NCI-H2227 (cell line): Measurements from ENCODE around the gene AURKAIP1.
"Not testable (repeated sequence)": the region's sequence is repeated elsewhere in the genome, so short reads cannot be mapped to it uniquely, and the experiment has no call there.

ENCODE experiments used
- DNase-seq: peaks from one replicate; lab custom pipeline; 2025; ENCODE audit not compliant: unreplicated experiment; lab: John Stamatoyannopoulos, UW

AURKAIP1 gene

DNA sequence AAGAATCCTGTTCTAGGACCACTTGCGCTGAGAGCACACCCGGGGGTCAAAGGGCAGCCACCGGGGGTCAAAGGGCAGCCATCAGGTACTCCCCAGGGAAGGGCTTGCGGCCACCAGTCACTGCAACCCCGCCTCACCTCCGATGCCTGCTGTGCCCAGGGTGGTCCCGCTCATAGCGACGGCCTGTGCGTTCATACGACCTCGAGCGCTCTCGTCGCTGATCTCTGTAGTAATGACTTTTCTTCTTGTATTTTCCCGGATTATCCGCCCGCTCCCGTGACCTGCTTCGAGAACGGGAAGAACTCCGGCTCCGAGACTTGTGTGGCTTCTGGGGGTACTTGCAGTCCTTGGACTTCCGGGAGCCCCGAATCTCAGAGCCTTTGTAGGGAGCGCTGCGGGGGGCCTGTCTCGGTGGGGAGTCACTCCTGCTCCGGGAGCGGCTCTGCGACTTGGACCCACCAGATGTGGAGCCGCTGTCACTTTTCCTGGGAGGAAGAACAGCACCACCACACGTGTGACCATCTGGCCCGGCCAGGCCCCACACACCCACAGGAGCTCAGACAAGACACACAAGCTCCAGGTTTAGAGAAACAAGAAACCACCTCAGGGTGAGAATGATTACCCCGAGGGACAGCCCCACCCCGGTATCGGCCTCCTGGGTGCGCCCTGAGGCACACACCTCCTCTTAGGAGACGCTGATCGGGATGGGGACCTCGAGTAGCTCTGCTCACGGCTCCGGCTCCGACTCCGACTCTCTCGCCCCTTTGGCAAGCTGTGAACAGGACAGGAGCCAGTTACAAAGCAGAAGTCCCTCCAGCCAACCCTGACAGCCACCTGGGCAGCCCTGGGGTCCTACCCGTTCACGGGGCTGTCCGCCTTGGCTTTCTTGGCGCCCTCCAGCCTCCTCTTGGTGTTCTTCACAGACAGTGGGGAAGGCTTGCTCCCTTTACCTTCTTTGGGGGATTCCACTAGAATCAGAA, 12.4 kb upstream of the AURKAIP1 start:
- DNase-seq: no peak

DNA sequence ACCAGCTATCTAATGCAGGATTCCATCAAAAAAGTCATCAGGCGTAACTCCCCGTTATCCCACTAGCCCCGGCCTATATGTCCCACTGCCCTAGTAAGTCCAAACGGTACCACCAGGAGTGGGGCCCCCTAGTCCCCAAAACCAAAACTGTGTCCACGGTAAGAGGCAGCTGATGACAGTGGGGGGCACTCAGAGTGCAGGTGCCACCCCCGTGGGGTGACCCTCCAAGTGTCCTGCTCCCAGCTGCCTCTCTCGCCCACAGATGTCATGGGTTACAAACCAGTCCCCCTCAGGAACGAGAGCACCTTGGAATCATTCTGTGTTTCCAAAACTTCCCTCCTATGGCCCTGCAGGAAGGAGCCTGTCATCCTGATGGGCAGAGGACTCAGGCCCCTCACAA, 10.9 kb upstream of the AURKAIP1 start:
- DNase-seq: no peak

DNA sequence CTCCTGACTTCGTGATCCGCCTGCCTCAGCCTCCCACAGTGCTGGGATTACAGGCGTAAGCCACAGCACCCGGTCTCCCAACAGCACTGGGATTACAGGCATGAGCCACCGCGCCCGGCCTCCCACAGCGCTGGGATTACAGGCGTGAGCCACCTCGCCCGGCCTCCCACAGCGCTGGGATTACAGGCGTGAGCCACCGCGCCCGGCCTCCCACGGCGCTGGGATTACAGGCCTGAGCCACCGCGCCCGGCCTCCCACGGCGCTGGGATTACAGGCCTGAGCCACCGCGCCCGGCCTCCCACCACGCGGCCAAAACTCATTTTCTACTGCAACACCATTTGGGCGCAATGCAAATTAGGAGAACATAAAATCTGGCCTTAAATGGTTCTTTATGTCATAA, 10.3 kb upstream of the AURKAIP1 start:
- not testable (repeated sequence) for DNase-seq

DNA sequence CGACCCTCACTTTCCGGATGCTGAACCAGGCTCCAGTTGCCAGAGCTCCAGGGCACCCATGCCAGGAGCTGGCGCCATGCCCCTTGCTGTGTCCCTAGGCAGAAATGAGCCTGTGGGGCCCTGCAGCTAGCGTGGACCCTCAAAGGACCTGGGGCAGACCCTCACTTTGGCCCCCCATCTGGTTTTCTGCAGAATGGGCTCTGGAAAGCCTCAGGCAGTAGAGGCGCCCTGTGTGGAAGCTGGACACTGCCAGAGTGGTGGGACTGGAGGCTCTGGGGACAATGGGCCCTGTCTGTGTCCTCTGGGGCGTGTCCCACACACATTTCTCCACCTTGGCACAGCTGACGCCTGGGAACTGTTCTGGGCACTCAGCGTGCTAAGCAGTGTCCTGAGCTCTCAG, 6.3 kb upstream of the AURKAIP1 start:
- no peak for DNase-seq

DNA sequence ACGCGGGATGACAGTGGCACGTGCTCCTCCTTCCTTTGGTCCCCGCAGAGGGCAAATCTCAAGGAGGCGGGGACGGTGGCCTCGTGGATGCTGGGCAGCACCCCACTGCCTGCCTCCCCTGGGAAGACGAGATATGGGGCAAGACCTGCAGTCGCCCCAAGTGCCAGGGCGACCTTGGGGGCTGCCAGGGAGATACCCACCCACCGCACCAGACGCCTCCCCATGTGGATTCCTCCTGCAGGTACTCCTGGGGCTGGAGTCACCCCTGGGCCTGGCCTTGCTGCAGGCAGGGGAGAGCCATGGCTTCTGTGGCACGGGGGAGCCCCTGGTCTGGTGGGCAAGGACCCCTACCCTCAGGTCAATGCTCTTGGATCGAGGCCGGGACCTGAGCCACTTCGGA, 5.9 kb upstream of the AURKAIP1 start:
- no peak for DNase-seq

DNA sequence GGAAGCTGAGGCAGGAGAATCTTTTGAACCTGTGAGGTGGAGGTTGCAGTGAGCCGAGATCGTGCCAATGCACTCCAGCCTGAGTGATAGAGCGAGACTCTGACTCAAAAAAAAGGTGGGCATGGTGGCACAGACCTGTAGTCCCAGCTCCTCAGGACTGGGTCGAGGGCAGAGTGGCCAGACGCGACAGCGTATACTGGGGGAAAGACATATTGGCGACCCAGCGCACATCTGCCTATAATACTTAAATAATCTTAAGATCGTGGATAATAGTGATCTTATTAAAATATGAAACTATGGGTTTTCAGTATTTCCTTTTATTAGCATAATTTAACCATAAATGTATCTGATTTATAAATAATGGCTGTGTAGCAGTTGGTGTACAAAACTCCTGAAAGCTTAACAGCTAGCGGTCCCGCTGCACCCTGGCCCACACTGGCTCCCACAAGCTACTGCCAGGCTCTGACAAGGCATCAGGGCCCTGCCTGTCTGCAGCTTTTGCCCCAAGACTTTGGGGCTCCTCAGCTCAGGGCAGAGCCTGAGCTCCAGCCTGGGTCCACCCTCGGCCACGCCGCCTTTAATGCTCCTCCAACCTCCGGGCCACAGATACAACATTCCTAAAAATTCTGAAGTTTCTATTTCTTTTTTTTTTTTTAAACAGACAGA, 2.7 kb upstream of the AURKAIP1 start:
- DNase-seq: no peak

DNA sequence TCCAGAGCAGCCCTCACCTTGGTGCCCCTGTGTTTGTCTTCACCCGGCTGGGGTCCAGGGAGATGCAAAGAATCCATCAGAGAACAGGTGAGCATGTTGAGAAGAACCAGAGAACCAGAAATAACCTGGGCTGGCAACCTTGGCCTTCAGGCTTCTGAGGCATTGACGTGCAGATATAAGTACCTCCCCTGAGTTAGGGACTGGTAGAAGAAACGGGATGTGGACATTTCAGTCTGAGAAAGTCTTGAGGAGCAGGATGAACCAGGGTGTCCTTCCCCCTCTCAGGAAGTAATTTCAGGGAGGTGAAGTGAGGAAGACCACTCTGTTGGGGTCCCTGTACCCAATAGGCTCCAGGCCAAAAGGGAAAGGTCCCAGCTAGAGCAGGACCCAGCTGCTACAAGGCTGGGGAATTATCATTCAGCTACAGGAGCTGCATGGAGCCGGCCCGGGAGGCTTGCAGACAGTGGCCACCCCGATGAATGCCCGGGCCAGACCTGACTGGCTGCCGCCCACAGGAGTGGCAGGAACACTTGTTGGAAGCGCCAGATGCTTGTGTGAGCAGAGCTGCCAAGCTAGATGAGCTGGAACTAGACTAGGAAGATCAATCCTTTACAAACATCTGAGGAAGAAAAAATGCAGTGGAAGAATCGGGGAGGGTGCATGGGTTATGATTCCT, 1.7 kb upstream of the AURKAIP1 start:
- DNase-seq: no peak

DNA sequence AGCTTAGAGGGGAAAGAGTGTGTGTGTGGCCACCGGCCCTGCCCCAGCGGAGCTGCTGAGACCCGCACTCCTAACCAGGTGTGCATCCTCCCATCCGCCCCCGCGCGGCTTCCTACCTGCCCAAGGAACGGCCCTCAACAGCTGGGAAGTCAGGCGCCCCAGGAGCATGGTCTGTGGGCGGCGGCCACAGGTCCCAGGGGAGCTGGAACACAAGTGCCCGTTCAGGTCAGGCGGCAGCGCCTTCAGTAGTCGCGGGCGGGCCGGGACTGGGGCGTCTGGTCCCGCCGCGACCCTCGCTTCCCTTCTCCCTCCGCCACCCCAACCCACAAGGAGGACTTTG, 448 bp downstream of the AURKAIP1 start:
- DNase-seq: no peak

DNA sequence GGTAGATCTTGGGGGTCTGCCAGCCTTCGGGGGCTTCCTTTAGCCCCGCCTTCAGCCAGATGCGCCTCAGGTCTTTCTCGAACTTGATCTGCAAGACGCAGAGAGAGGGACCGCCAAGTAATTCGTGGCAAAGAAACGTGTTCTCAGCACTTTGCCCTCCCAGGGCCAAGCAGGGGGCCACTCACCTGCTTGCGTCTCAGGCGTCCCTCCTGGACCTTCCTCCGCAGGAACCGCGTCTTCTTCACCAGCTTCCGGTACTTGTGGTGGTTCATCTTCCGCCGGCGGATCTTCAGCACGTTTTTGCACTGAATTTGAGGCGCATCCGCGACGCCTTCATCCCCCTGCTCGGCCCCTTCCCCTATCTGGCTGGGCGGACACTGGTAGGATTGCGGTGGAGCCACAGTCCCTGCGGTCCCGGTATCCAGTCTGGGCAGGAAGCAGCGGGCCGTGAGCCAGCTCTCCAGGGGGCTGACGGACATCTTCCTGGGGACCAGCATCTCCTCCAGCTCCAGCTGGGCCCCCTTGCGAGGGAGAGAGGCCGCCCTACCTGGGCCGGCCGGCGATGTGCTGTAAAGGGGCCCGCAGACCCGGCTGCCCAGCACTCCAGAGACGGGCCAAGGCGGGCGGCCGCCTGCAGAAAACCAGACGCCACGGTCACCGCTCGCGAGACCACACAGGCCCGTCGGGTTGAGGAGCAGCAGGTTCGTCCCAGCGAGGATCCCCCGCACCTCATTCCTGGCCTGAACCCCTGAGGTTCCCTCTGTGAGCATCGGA, 1.0 kb downstream of the AURKAIP1 start:
- DNase-seq: no peak

DNA sequence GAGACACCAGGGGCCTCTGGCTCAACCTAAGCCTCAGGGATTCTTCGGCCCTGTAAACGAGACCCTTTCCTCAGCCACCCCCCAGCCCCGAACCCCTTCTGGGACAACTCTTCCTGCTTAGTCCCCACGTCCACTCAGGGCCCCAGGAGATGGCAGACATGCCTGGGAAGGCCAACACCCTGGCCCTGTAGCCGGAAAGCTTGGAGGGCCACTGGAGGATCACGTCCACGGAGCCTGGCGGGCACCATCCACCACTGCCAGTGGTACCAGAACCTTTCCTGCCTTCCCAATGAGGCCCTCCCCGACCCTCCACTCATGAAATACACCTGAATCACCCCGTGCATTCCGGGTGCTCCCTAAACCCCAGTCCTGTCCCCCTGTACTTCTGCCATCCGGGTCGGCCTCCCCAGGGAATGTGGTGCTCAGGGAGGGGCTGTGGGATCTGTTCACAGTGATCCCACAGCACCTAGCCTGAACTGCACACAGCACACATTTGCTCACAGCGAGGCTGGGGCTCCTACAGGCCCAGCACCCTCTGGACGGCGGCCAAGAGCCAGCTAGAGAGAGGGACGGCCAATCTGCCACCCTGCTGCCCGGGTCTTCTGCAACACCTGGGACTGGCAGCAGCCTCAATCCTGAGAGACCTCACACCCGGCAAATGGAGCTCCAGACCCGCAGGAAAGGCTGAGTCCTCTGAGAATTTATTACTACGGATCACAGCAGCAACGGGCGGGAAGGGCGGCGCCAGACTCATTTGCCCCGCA, 1.8 kb downstream of the AURKAIP1 start:
- no peak for DNase-seq

DNA sequence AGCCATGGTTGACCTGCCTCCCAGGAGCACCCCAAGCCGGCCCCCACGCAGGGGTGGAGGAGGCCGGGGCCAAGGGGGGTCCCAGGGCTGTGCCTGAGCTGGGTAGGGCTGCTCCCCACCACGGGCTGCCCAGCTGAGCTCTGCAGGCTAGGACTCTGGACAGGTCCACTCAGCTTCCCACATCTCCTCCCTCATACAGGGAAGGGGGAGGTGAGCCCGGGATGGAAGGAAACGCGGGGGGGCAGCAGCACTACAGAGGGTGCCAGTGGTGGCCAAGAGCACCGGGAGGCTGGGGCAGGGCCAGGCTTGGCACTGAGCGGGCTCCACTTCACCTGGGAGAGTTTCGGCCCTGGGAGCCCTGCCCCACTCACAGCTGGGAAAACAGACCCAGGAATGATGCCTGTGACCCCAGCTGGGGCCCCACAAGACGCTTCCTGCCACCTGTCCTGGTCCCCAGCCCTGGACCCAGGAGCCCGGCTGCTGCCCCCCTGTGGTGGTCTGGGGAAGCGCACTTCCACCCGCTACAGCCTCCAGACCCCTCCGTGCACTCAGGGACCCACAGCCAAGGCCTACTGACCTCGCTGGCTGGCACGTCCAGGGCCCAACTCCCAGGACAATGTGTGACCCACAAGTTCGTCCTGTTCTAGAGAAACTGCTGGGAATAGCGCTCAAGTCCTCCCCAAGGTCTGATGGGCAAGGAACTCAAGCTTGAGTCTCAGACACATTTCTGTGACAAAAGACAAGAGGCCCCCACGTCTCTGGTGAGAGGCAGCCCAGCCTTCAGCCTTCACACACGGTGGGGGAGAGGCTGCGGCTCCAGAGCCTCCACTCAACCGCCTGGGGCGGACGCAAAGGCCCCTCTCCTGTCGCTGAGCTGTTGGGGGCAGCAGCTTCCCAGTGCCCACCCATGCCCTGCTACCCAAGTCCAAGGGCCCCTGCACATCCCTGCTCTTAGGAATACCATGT, 3.0 kb downstream of the AURKAIP1 start:
- peak; percentile 74 for DNase-seq

DNA sequence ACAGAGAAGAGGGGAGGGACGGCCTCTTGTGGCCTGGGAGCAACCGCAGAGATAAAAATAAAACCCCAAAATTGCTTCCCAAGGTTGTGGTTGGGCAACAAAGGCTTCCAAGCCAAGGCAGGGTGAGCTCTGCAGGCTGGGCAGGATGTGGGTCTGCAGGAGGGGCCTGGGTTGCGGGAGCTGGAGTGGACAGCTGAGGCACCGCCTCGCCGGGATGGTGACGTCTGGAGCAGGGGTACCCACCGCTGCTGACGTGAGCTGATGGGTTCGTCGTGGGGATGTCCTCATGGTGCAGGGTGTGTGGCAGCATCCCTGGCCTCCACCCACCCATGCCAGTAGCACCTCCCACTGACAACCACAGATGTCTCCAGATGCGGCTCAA, 3.7 kb downstream of the AURKAIP1 start:
- DNase-seq: no peak

DNA sequence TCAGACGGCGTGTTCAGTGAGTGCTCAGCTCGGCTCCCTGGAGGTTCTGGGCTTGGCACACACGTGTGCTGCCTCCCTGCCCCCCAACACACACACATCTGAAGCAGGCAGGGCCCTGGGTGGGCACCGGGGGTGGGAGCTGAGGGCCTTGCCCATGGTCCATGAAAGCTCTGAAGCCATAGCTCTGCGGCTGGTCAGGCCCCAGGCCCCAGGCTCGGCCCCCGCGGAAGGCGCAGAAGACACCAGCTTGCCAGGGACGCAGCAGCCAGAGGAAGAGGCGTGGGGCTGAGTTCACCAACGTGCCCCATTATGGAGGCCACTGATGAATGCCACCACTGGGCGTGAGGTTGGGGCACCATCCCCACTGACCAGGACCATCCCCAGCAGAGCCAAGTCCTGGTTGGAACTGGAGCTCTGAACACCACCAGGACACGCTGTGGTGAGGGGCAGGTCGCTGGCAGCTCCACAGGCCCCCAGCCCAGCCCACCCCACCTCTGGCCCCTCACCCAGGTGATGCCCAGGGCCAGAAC, 4.2 kb downstream of the AURKAIP1 start:
- no peak for DNase-seq

DNA sequence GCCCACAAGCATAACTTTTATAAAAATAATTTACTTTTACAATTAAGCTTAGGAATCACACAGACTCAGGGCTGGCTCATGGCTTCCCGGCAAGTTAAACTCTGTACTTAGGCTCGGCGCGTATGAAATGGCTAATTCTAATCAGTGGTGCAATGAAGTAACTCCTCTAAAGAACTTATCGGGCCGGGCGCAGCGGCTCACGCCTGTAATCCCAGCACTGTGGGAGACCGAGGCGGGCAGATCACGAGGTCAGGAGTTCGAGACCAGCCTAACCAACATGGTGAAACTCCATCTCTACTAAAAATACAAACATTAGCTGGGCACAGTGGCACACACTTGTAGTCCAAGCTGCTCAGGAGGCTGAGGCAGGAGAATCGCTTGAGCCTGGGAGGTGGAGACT, 4.9 kb downstream of the AURKAIP1 start:
- DNase-seq: not testable (repeated sequence)

DNA sequence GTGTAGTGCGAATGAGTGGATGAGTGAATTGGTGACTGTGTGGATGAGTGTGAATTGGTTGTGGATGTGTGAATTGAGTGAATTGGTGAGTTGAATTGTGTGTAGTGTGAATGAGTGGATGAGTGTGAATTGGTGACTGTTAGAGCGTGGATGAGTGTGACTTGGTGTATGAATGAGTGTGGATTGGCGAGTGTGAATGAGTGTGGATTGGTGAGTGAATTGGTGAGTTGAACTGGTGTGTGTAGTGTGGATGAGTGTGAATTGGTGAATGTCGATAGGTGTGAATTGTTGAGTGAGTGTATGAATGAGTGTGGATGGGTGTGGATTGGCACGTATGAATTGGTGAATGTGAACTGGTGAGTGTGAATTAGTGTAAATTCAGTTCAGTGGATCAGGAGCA, 7.7 kb downstream of the AURKAIP1 start:
- DNase-seq: no peak

DNA sequence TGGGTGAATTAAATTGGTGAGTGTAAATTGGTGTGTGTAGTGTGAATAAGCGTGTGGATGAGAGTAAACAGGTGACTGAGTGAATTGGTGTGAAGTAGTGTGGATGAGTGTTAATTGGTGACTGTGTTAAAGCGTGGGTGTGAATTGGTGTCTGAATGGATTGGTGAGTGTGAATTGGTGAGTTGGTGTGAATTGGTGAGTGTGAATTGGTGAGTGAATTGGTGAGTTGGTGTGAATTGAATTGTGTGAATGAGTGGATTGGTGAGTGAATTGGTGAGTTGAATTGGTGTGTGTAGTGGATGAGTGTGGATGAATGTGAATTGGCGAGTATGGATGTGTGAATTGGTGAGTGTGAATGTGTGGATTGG, 8.3 kb downstream of the AURKAIP1 start:
- no peak for DNase-seq

DNA sequence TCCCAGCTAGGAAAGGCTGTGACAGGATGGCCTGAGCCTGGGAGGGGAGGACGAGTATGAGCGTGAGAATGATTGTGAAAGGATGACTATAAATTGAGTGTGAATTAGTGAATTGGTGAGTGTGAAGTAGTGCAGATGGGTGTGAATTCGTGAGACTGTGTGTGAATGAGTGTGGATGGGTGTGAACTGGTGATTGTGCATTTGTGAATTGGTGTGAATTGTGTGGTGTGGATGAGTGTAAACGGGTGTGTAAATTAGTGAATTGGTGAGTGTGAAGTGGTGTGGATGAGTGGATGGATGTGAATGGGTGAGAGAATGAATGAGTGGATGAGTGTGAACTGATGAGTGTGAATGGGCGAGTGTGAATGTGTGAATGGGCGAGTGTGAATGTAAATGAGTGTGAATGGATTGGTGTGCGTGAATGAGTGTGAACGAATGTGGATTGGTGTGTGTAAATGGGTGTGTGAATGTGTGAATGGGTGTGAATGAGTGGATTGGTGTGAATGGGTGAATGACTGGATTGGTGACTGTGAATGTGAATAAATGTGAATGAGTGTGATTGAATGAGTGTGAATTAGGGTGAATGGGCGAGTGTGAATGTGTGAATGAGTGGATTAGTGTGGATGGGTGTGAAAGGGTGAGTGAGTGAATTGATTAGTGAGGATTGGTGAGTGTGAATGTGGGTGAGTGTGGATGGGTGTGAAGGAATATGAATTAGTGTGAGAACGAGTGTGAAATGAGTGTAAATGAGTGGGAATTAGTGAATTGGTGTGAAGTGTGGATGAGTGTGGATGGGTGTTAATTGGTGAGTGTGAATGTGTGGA, 8.9 kb downstream of the AURKAIP1 start:
- no peak for DNase-seq

DNA sequence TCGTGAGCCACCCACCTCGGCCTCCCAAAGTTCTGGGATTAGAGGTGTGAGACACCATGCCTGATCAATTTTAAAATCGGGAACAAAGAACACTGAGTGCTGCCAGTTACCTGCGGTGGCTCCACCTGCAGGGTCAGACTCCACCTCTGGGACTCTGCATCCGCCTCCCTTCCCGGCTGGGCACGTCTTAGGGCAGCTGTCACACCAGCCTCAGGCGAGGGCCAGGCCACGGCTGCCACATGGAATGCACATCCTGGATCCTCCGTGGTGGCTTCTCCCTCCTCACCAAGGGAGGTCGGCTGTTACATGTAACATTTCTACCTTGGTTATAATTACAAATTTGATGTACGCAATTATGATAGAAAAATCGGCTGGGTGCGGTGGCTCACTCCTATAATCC, 10.7 kb downstream of the AURKAIP1 start:
- no peak for DNase-seq
